Measurements from ENCODE around the gene TRIM7.

The TRIM7 gene

GRCh38 chr5:181198905-181199519 lies 6.0 kb downstream of the TRIM7 start:
- peak; percentile 75 for DNase-seq (ENCODE audit: low spot score)
- TF ChIP-seq CTCF (IDR thresholded peaks at IDR 0.05; ENCODE audit: borderline replicate concordance, control extremely low read depth, extremely low read depth, insufficient read depth, missing control alignments) = no peak
- in situ Hi-C loops (cut with MboI; ENCODE audit: low sequenced_read_pairs, unreplicated experiment) = no loop called here

DNA sequence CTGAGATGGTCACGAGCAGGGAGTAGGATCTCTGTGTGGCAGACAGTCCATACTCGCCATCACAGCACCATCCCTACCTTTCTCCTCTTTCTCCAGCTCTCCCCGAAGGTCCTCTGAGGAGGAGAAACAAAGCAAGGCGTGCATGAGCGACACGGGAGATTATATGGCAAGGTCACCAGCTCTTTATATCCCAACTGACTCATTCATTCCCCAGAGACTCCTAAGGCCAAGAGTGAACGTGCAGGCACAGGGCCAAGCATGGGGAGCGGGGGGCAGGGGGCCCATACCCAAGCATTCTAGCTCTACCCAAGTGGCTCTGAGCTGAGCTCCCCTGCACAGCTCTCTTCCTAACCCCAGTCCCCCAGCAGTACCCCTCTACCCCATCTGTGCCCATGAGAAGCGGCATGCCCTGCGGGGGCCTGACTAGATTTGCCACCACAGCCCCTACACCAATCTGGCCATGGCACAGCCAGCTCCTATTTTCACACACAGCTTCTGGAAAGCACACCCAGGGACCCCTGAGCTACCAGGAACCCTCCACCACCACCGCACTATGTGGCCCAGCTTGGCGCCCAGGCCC lies 6.8 kb downstream of the TRIM7 start:
- no peak for TF ChIP-seq CTCF (IDR thresholded peaks at IDR 0.05; ENCODE audit: borderline replicate concordance, control extremely low read depth, extremely low read depth, insufficient read depth, missing control alignments)
- DNase-seq (ENCODE audit: low spot score) = no peak
- in situ Hi-C loops (cut with MboI; ENCODE audit: low sequenced_read_pairs, unreplicated experiment) = no loop called here

GRCh38 chr5:181197326-181197951 lies 7.6 kb downstream of the TRIM7 start:
- in situ Hi-C loops (cut with MboI; ENCODE audit: low sequenced_read_pairs, unreplicated experiment) = no loop called here
- TF ChIP-seq CTCF (IDR thresholded peaks at IDR 0.05; ENCODE audit: borderline replicate concordance, control extremely low read depth, extremely low read depth, insufficient read depth, missing control alignments) = no peak
- no peak for DNase-seq (ENCODE audit: low spot score)

- in situ Hi-C loops (cut with MboI; ENCODE audit: low sequenced_read_pairs, unreplicated experiment) = no loop called here
- DNase-seq (ENCODE audit: low spot score) = peak; percentile 3
- no peak for TF ChIP-seq CTCF (IDR thresholded peaks at IDR 0.05; ENCODE audit: borderline replicate concordance, control extremely low read depth, extremely low read depth, insufficient read depth, missing control alignments)
These were observed 9.7 kb downstream of the TRIM7 start for GRCh38 chr5:181195249-181195761.

DNA sequence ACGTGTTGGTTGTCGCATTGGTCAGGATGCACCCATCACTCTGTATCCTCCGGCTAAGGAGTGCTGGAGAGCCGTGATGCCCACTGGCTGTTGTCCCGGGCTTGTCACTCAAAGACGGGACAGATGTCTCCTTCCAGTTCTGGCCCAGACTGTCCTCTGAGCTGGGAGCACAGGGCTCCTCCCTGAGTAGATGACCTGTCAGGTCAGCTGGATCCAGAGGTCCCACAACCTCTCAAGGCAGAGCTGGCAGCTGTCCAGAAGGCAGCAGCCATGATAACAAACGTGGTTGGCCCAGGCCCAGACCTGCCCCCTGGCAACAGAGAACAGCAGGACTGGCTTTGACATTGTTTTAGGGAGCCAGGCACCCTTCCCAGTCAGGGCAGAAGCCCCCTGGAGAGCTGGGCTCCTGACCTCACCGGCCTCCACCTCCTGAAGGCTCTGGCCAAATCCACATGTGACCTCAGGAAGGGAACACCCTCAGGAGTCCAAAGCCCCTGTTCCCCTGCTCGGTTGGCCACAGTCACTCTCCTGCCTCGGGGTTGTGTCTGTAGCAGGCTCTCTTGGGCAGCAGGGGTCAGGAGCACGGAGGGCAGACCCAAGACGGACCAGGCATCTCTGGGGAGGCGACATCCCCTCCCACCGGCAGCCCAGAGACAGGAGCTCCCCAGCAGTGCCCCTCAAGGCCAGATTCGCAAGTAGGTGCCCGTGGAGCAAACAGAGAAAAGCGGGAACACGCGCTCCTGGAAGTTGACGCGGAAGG lies 10.3 kb downstream of the TRIM7 start:
- in situ Hi-C loops (cut with MboI; ENCODE audit: low sequenced_read_pairs, unreplicated experiment) = no loop called here
- TF ChIP-seq CTCF (IDR thresholded peaks at IDR 0.05; ENCODE audit: borderline replicate concordance, control extremely low read depth, extremely low read depth, insufficient read depth, missing control alignments) = no peak
- no peak for DNase-seq (ENCODE audit: low spot score)

- in situ Hi-C loops (cut with MboI; ENCODE audit: low sequenced_read_pairs, unreplicated experiment) = no loop called here
- DNase-seq (ENCODE audit: low spot score) = no peak
- TF ChIP-seq CTCF (IDR thresholded peaks at IDR 0.05; ENCODE audit: borderline replicate concordance, control extremely low read depth, extremely low read depth, insufficient read depth, missing control alignments) = no peak
These were observed 11.3 kb downstream of the TRIM7 start for GRCh38 chr5:181193656-181194055.

Data from GM13976 (cell line).